ENCODE measurements around the gene TCP11L1. TPM values are rescaled to one million over a fixed set of nuclear protein-coding genes. Genes with fewer than 3 reads are reported as not detected.

The TCP11L1 gene
- total RNA-seq, 1 experiment from 2014 or later, result 15.2 TPM

- Histone ChIP-seq H3K4me3 (ENCODE audit: low read length) (no peak overlapping the region), H3K27ac (ENCODE audit: low read length) (no peak overlapping the region), H3F3A (ENCODE audit: low read length, unreplicated experiment) (no peaks in the 10 kb centered on the region), H4K20me1 (ENCODE audit: low read length) (no peaks in the 10 kb centered on the region), H3K4me2 (ENCODE audit: low read length) (no peak overlapping the region), H3K36me3 (ENCODE audit: low read depth, low read length) (peaks cover 6% of the 10 kb centered on the region), H3K4me1 (ENCODE audit: insufficient read depth, low read length) (peaks cover 20% of the 10 kb centered on the region), H3K9me2 (replicated peaks; ENCODE audit: low read length) (no peaks in the 10 kb centered on the region), H3K27me3 (ENCODE audit: low read length) (no peaks in the 10 kb centered on the region), H3K79me2 (ENCODE audit: low read length) (no peaks in the 10 kb centered on the region), H3K9me3 (ENCODE audit: low read length) (no peaks in the 10 kb centered on the region), H3K9ac (ENCODE audit: low read length) (no peak overlapping the region), H2AFZ (ENCODE audit: low read length) (no peak overlapping the region)
- no TSS peak for BruUV-seq (replicated peaks)
- ATAC-seq, result no peak
- ChIA-PET CTCF (no interaction called here), POLR2A (ENCODE audit: unreplicated experiment) (no interaction called here)
- TF ChIP-seq CTCF (conservative IDR thresholded peaks at IDR 0.05; ENCODE audit: low read depth, low read length), result no peak
- TF ChIP-seq EZH2phosphoT487 (IDR thresholded peaks at IDR 0.05; ENCODE audit: borderline replicate concordance, low read length), result no peak
- TF ChIP-seq EZH2 (IDR thresholded peaks at IDR 0.05; ENCODE audit: low read length, unreplicated experiment), result no peak
- intact Hi-C loops (cut with micrococcal nuclease), result loop anchor here (10.0 kb wide), 2 partner anchors 167 to 347 kb away; partner anchors contain the start of gene QSER1
- DNase-seq, result no peak
Observed at GRCh38 chr11:33062137-33062536, 22.8 kb downstream of the TCP11L1 start.

GRCh38 chr11:33063326-33063881 is 24.0 kb downstream of the TCP11L1 start:
- Histone ChIP-seq H3K4me2 (ENCODE audit: low read length) (no peak overlapping the region), H4K20me1 (ENCODE audit: low read length) (no peaks in the 10 kb centered on the region), H3K27ac (ENCODE audit: low read length) (no peak overlapping the region), H3F3A (ENCODE audit: low read length, unreplicated experiment) (no peaks in the 10 kb centered on the region), H3K9me2 (replicated peaks; ENCODE audit: low read length) (no peaks in the 10 kb centered on the region), H3K27me3 (ENCODE audit: low read length) (no peaks in the 10 kb centered on the region), H2AFZ (ENCODE audit: low read length) (no peak overlapping the region), H3K79me2 (ENCODE audit: low read length) (no peaks in the 10 kb centered on the region), H3K9ac (ENCODE audit: low read length) (no peak overlapping the region), H3K4me3 (ENCODE audit: low read length) (no peak overlapping the region), H3K9me3 (ENCODE audit: low read length) (no peaks in the 10 kb centered on the region), H3K4me1 (ENCODE audit: insufficient read depth, low read length) (peaks cover 14% of the 10 kb centered on the region), H3K36me3 (ENCODE audit: low read depth, low read length) (peaks cover 6% of the 10 kb centered on the region)
- BruUV-seq (replicated peaks), result no TSS peak
- intact Hi-C loops (cut with micrococcal nuclease), result loop anchor here (10.0 kb wide), 2 partner anchors 169 to 349 kb away; partner anchors contain the start of gene QSER1
- ChIA-PET CTCF (interaction anchor here (0.6 kb wide), 1 partner anchor 9 kb away, joined by 4 read pairs; no protein-coding TSS in a partner anchor), POLR2A (ENCODE audit: unreplicated experiment) (interaction anchor here (0.5 kb wide), 1 partner anchor 168 kb away, joined by 4 read pairs; no protein-coding TSS in a partner anchor)
- ATAC-seq, result no peak
- DNase-seq, result no peak
- TF ChIP-seq CTCF (conservative IDR thresholded peaks at IDR 0.05; ENCODE audit: low read depth, low read length), result no peak
- no peak for TF ChIP-seq EZH2 (IDR thresholded peaks at IDR 0.05; ENCODE audit: low read length, unreplicated experiment)
- no peak for TF ChIP-seq EZH2phosphoT487 (IDR thresholded peaks at IDR 0.05; ENCODE audit: borderline replicate concordance, low read length)

All from PC-3 (cell line).